Retinal pigment epithelial cell (primary cell): Measurements from ENCODE around the gene ZNF385C.
A peak's percentile ranks its signal among the peaks of the same experiment; 100 is the strongest.
"Not testable (repeated sequence)": the region's sequence is repeated elsewhere in the genome, so short reads cannot be mapped to it uniquely, and the experiment has no call there.

ENCODE experiments used
- DNase-seq: peaks from one replicate; pipeline ENCODE4 v3.0.0-alpha.2; 2010; ENCODE audit warnings: low read depth
- H3K4me3 ChIP-seq: 2 replicates; pipeline ENCODE4 v1.5.1; 2011; ENCODE audit warnings: mild to moderate bottlenecking, low read length, control low read depth, moderate library complexity
- CTCF ChIP-seq: conservative IDR thresholded peaks from 2 replicates; pipeline ENCODE4 v1.5.1; 2011; ENCODE audit warnings: low read depth, low read length, control low read depth, inconsistent platforms

Gene ZNF385C

DNA sequence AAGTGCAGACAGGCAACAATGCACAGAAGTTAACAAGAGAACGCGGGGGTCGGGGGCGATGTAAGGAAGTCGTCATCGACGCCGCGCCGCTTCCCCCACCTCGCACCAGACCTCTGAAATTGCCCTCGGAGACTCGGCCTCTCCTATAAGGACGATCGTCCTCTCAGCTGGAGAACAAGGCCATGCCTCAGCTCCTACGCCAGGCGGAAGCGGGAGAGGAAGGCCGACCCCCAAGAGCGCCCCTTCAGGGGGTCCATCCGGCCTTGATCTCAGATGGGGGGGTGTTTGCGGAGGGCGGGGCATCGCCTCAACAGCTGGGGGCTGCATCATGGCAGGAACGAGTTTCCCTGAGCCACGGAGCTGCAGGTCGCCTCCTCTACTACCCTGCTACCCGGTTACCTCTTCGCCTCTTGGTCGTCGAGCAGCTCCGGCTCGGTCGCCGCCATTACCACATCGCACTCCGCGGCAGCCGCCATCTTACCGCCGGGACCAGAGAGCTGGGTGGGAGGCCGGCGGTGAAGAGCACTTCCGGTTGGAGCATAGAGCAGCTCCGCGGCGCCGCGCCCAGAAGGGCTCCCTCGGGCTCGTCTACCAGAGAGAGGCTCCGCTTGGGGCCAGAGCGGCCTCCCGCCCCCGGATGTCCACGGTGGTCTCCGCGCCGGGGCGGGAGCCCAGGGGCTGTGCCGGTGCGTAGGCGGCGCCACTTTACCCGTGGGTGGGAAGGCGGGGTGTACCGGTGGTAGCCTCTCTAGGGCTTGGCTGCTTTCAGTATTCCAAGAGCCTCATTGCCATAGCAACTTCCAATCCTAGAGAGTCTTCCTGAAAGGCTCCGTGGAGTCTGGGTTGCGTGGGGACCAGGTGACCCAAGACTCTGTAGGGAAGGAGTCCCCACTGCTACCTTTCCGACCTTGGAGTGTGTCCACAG lies 81.1 kb downstream of the ZNF385C start, which contains the start of gene DNAJC7:
TSS of gene DNAJC7 (minus strand) at position 499 of the 925 bp plus-strand sequence. CDS start at position 476, 23 bp downstream.
- DNase-seq: peak; percentile 66
- H3K4me3 ChIP-seq: peak within 1 kb of the TSS; percentile 99
- TF ChIP-seq CTCF: no peak

GRCh38 chr17:42016411-42016831 lies 81.9 kb downstream of the ZNF385C start:
- no peak for DNase-seq
- no peak for TF ChIP-seq CTCF
- peak overlapping the region; percentile 99 for H3K4me3 ChIP-seq

GRCh38 chr17:42013740-42014139 lies 84.5 kb downstream of the ZNF385C start:
- not testable (repeated sequence) for H3K4me3 ChIP-seq, DNase-seq

DNA sequence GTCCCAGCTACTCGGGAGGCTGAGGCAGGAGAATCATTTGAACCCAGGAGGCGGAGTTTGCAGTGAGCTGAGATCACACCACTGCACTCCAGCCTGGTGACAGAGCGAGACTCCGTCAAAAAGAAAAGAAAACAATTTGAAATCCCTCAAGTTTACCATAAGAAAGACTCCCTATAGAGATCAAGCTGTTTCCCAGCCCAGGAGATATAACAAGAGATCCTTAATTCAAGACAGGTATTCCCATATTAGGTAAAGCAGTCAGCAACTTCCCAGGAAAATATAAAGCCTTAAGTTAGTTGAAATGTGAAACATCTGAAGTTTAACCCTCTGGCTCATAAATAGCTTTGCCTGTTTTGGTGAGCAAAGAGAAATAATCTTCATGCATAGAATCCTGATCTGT lies 85.9 kb downstream of the ZNF385C start:
- H3K4me3 ChIP-seq, DNase-seq: not testable (repeated sequence)

DNA sequence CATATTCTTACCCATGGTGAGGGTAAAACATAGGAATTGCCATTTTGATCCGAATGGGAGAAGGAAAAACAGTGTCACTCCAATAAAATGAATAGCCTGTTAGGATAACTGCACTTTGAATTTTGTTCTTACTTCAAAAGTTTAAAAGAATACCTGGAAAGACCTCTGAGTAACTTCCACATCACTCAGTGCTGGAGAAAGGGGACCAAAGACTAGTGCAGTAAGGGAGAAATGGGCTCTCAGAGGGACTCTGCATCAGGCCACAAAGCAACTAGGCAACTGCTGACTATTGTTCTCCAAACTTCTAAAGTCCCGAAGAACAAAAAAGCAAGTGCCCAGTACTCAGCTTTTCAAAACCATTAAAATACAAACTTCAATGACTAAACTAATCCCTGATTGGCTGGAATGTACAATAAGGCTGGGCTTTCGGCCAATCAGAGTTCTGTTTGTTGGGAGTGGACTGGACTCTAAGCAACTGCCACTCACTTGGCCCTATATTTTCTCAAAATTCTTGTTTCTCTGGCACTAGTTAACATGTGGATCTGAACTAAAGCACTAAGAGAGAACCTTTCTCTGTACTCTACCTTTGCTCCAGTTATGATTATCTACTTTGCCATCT lies 87.3 kb downstream of the ZNF385C start:
- TF ChIP-seq CTCF: no peak
- DNase-seq: no peak
- H3K4me3 ChIP-seq: no peak overlapping the region

DNA sequence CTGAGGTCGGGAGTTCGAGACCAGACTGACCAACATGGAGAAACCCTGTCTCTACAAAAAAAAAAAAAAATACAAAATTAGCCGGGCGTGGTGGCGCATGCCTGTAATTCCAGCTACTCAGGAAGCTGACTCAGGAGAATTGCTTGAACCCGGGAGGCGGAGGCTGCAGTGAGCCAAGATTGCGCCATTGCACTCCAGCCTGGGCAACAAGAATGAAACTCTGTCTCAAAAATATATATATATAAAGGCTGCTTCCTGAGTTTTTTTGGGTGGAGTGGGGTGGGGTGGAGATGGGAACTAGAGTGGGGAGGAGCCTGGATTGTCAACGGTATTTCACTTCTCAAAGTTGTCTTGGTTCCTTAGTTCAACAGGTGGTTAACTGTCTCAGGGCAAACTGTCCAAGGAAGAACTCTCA lies 88.0 kb downstream of the ZNF385C start:
- not testable (repeated sequence) for DNase-seq, H3K4me3 ChIP-seq

- DNase-seq: no peak
- H3K4me3 ChIP-seq: no peak overlapping the region
- peak; percentile 9 for TF ChIP-seq CTCF
Measured at GRCh38 chr17:42009170-42009569, 89.1 kb downstream of the ZNF385C start.

DNA sequence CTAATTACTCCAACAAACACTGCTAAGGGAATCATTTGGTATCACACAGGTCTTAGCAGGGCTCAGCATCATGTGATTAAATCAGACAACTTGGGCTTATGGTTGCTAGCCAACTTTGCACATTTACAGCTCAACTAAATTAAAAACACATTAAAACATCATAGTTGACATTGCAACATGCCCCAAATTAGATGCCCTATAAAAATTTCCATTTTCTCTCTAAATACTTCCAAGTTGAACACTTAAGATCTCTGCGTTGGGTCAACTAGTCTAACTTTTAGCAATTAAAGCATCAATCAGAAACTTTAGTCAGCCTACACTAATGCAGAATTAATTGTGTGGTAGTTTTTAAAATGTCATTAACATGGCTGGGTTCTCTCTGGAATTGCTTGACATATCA lies 93.1 kb downstream of the ZNF385C start:
- DNase-seq: no peak
- no peak overlapping the region for H3K4me3 ChIP-seq
- TF ChIP-seq CTCF: no peak
